GM18505 (cell line): ENCODE measurements around the gene PRSS27.

Source experiments
- ATAC-seq: cut with Tn5 transposase; IDR thresholded peaks from one replicate; pipeline ENCODE4 v1.9.1; 2021; ENCODE audit not compliant: unreplicated experiment
- POLR2A ChIP-seq: IDR thresholded peaks from 4 replicates; pipeline ENCODE4 v1.6.1; 2011; ENCODE audit warnings: borderline replicate concordance; ENCODE audit not compliant: insufficient read depth, insufficient read length; ENCODE audit errors: extremely low read depth

Gene PRSS27

GRCh38 chr16:2743007-2743810 is 23.2 kb upstream of the PRSS27 start:
- ATAC-seq: no peak

DNA sequence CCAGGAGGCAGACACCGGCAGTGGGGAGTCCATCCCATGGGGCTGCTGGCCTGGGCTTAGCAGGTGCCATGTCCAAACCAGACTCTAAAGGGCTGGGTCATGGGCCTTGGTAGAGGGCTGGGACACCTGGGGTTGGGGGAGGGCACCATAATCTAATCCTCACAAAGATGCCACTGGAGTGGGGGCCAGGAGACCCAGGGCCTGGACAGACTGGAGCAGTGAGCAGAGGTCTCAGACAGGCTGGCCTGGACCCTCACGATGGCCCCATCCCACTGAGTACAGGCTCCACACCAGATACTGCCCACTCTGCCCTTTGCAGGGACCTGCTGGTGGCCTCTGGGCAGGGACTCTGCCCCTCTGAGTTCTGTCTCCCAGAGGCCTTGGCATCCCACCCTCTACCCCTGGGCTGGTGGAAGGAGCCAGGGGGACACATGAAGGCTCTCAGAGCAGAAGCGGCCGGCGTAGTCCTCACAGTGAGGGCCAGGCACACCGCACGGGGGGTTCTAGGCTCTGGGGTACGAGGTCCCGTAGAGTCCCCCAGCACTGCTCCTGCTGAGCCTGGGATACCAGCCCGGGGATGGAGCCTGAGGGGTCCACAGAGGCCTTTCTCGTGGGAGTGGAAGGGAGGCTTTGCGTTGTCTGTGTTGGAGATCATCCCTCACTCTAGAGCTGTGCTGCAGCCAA is 22.4 kb upstream of the PRSS27 start:
- TF ChIP-seq POLR2A: no peak
- ATAC-seq: no peak

More at GRCh38 chr16:2743007-2743810, 23.2 kb upstream of the PRSS27 start:
- no peak for TF ChIP-seq POLR2A

GRCh38 chr16:2741168-2741567 is 21.1 kb upstream of the PRSS27 start:
- ATAC-seq: no peak
- no peak for TF ChIP-seq POLR2A

- TF ChIP-seq POLR2A: no peak
- ATAC-seq: no peak
Observed at GRCh38 chr16:2740476-2740875, 20.5 kb upstream of the PRSS27 start.

DNA sequence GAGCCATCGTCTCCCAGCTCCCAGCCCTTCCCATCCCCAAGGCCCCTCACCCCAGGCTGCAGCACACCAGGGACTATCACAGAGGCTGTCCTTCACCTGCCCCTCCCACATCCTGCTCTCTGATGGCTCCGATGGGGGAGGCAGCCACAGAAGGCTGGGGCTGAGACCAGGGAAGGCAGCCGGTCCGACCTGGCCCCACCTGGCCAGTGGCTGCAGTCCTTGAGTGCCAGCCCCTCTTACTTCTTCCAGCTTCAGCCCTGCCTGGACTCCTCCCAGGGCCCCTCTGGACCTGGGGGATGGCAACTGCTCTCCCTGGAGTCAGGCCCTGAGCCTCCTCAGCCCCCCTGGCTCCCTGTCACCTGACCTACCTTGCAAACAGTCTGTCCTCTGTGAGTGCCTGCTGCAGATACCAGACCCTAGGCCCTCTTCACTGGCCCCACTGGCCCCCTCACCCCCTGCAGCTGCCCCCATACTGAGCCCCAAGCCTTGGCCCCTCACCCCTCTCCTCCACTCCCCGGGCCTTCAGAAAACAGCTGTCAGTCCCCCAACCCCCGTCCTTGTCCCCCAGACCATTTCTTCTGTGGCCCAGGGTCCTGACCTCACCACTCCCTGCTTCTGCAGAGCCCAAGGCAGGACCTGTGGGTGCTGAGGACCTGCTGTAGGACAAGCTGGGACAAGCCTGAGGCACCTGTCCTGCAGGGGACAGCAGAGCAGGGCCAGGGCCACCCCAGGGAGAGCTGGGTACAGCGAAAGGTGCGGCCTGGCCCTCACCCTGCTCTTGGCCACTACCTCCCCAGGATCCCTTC is 19.8 kb upstream of the PRSS27 start:
- no peak for TF ChIP-seq POLR2A
- ATAC-seq: no peak

DNA sequence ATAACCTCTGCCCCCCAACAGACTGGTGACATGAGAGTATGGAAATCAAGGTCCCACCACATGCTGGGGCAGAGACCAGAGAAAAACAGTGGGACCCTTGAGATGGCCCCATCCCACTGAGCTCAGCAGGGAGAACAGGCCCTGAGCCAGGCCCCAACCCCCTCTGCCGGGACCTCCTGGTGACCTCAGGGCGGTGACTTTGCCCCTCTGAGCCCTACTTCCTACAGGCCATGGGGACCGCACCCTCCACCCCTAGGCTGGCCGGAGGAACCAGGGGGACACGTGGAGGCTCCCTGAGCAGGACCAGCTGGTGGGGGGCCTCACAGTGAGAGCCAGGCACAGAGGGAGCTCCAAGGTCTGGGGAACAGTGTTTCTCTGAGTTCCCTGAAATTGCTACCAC is 18.6 kb upstream of the PRSS27 start:
- no peak for TF ChIP-seq POLR2A
- ATAC-seq: no peak

GRCh38 chr16:2737895-2738418 is 17.9 kb upstream of the PRSS27 start:
- ATAC-seq: no peak
- TF ChIP-seq POLR2A: no peak

GRCh38 chr16:2737238-2737605 is 17.2 kb upstream of the PRSS27 start:
- no peak for ATAC-seq
- TF ChIP-seq POLR2A: no peak

DNA sequence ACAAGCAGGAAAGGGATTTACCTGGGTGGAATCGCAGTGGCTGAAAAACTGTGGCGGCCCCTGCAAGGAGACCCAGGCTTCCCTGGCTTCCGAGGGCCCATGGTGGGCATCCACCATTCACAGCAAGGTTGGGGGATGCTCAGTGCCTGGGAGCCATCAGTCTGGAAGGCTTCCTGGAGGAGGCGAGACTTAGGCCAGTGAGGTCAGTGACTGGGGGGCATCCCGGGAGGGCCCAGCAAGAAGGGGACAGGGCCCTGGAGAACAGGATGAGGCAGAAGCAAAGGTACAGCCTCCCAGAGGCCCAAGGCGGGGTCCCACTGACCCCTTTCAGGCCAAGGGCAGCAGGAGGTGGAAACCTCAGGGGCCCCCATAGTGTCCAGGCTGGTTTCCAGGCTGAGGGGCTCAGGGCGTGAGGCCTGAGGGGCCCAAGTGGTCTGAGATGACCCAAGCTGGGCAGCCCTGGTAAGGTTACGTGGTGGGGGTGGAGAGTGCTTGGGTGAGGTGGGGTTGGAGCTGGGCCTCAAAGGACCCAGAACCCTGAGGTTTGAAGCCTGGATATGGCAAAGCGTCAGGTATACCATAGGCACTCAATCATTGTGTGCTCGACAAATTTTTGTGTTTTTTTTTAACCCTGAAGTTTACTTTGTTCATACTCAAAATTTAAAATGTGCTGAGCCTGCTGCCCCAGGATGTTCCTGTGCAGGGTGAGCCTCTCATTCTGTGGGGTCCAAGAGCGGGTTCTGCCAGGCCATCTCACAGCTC is 16.6 kb upstream of the PRSS27 start:
- ATAC-seq: no peak
- no peak for TF ChIP-seq POLR2A

- ATAC-seq: no peak
- no peak for TF ChIP-seq POLR2A
Observed at GRCh38 chr16:2734844-2735515, 15.0 kb upstream of the PRSS27 start.

GRCh38 chr16:2728034-2728433 is 8.0 kb upstream of the PRSS27 start:
- TF ChIP-seq POLR2A: no peak
- no peak for ATAC-seq

DNA sequence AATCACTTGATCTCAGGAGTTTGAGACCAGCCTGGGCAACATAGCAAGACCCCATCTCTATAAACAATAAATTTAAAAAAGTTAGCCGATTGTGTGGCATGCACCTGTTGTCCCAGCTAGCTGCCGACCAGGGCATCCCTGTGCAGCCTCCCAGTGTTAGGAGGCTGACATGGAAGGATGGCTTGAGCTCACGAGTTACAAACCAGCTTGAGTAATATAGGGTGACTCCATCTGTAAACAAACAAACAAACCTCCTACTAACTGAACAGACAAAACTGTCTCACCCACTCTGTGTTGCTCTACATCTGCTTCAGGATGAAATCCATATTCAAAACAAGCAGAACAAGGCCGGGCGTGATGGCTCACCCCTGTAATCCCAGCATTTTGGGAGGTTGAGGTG is 6.9 kb upstream of the PRSS27 start:
- no peak for ATAC-seq
- TF ChIP-seq POLR2A: no peak
